SU-DHL-6 (cell line): ENCODE measurements around the gene FNBP1L.

Experiments
- H2AFZ ChIP-seq: fragments of 200-600 bp; sonication (generic); 2 replicates; pipeline ENCODE4 v1.6.1; 2014; ENCODE audit warnings: low read depth, mild to moderate bottlenecking, moderate library complexity, mixed read lengths, antibody characterized with exemption, low read length; ENCODE audit not compliant: severe bottlenecking
- H3F3A ChIP-seq: fragments of 200-600 bp; shearing (Covaris generic); 2 replicates; pipeline ENCODE4 v1.6.0; 2016; ENCODE audit warnings: antibody characterized with exemption, mild to moderate bottlenecking; ENCODE audit not compliant: insufficient read depth
- H3K27ac ChIP-seq: fragments of 200-600 bp; sonication (generic); 2 replicates; pipeline ENCODE4 v1.5.1; 2016; ENCODE audit warnings: low read depth, mild to moderate bottlenecking, low read length, moderate library complexity, mixed read lengths
- H3K27me3 ChIP-seq: fragments of 200-600 bp; sonication (generic), shearing (Covaris generic); 2 replicates; pipeline ENCODE4 v1.6.0; 2014; ENCODE audit warnings: mild to moderate bottlenecking, low read length
- H3K36me3 ChIP-seq: fragments of 200-600 bp; sonication (generic); 2 replicates; pipeline ENCODE4 v1.6.1; 2014; ENCODE audit warnings: mild to moderate bottlenecking, low read length, mixed read lengths
- H3K4me2 ChIP-seq: fragments of 300-600, 200-600 bp; shearing (Covaris generic), sonication (generic); 2 replicates; pipeline ENCODE4 v1.6.0; 2014; ENCODE audit warnings: low read length, low read depth, mild to moderate bottlenecking; ENCODE audit not compliant: poor library complexity, severe bottlenecking
- H3K4me3 ChIP-seq: fragments of 200-600 bp; sonication (generic); 2 replicates; pipeline ENCODE4 v1.5.1; 2014; ENCODE audit warnings: antibody characterized with exemption, low read length, mild to moderate bottlenecking, mixed read lengths; ENCODE audit not compliant: insufficient read depth, poor library complexity, severe bottlenecking
- H3K79me2 ChIP-seq: fragments of 200-600 bp; sonication (generic); 2 replicates; pipeline ENCODE4 v1.6.1; 2014; ENCODE audit warnings: mild to moderate bottlenecking, low read length, moderate library complexity; ENCODE audit not compliant: insufficient read depth
- H3K9ac ChIP-seq: fragments of 200-600 bp; sonication (generic); 2 replicates; pipeline ENCODE4 v1.7.0; 2014; ENCODE audit warnings: mild to moderate bottlenecking, low read length
- H3K9me2 ChIP-seq: fragments of 200-600 bp; sonication (generic); replicated peaks from 2 replicates; pipeline ENCODE4 v1.6.1; 2014; ENCODE audit warnings: low read length; ENCODE audit not compliant: insufficient read depth
- H3K9me3 ChIP-seq: fragments of 200-600 bp; sonication (generic); 2 replicates; pipeline ENCODE4 v1.6.1; 2014; ENCODE audit warnings: low read length, mixed read lengths; ENCODE audit not compliant: insufficient read depth
- H4K20me1 ChIP-seq: fragments of 200-600 bp; sonication (generic); 2 replicates; pipeline ENCODE4 v1.6.1; 2014; ENCODE audit warnings: low read depth, mild to moderate bottlenecking, antibody characterized with exemption, low read length, moderate library complexity, mixed read lengths
- EZH2phosphoT487 ChIP-seq: fragments of 200-600 bp; sonication (generic), shearing (Covaris generic); conservative IDR thresholded peaks from 2 replicates; pipeline ENCODE4 v1.6.1; 2018; ENCODE audit warnings: mild to moderate bottlenecking, antibody characterized with exemption, low read length, moderate library complexity, mixed read lengths
- TF ChIP-seq, protein P1 (sequence below): fragments of 200-600 bp; sonication (generic); IDR thresholded peaks from one replicate; pipeline ENCODE4 v1.5.1; 2017; ENCODE audit warnings: antibody characterized with exemption, mild to moderate bottlenecking, low read length, moderate library complexity; ENCODE audit not compliant: insufficient read depth, poor library complexity, severe bottlenecking

FNBP1L gene

GRCh38 chr1:93602101-93602500 is 154.2 kb downstream of the FNBP1L start:
- no peaks in the 10 kb centered on the region for H3K9me3 ChIP-seq
- H3K27me3 ChIP-seq, result no peaks in the 10 kb centered on the region
- no peak overlapping the region for H3K4me3 ChIP-seq
- H3K9ac ChIP-seq, result no peak overlapping the region
- no peaks in the 10 kb centered on the region for H3K36me3 ChIP-seq
- no peak for TF ChIP-seq EZH2phosphoT487
- TF ChIP-seq, protein P1, sequence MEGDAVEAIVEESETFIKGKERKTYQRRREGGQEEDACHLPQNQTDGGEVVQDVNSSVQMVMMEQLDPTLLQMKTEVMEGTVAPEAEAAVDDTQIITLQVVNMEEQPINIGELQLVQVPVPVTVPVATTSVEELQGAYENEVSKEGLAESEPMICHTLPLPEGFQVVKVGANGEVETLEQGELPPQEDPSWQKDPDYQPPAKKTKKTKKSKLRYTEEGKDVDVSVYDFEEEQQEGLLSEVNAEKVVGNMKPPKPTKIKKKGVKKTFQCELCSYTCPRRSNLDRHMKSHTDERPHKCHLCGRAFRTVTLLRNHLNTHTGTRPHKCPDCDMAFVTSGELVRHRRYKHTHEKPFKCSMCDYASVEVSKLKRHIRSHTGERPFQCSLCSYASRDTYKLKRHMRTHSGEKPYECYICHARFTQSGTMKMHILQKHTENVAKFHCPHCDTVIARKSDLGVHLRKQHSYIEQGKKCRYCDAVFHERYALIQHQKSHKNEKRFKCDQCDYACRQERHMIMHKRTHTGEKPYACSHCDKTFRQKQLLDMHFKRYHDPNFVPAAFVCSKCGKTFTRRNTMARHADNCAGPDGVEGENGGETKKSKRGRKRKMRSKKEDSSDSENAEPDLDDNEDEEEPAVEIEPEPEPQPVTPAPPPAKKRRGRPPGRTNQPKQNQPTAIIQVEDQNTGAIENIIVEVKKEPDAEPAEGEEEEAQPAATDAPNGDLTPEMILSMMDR, result no peak
- H2AFZ ChIP-seq, result no peak overlapping the region
- no peaks in the 10 kb centered on the region for H3F3A ChIP-seq
- no peak overlapping the region for H3K27ac ChIP-seq
- H3K79me2 ChIP-seq, result no peaks in the 10 kb centered on the region
- no peaks in the 10 kb centered on the region for H4K20me1 ChIP-seq
- no peak overlapping the region for H3K4me2 ChIP-seq
- H3K9me2 ChIP-seq, result no peaks in the 10 kb centered on the region

DNA sequence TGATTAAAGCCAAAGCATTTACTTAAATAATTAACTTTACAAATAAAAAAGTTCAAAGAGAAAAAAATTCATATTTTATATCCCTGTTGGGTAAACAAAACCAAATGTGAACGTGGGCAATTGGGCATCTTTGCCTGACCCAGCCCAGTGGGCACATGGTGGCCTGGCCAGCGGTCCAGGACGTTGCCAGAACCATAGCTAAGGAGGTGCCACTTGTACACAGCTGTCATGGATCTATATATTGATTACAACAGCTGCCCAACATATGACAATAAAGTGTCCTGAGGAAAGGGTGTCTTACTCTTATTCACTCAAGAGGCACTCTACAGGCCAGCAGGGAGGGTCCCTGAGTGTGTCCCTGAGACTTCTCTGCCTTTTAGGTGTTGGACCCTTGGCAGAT is 155.2 kb downstream of the FNBP1L start:
- H3K4me3 ChIP-seq, result no peak overlapping the region
- no peak overlapping the region for H2AFZ ChIP-seq
- TF ChIP-seq, protein P1, result no peak
- no peak for TF ChIP-seq EZH2phosphoT487
- H3K9ac ChIP-seq, result no peak overlapping the region
- no peaks in the 10 kb centered on the region for H3K9me3 ChIP-seq
- H3K79me2 ChIP-seq, result no peaks in the 10 kb centered on the region
- H3K4me2 ChIP-seq, result no peak overlapping the region
- no peaks in the 10 kb centered on the region for H3K36me3 ChIP-seq
- no peaks in the 10 kb centered on the region for H4K20me1 ChIP-seq
- H3F3A ChIP-seq, result no peaks in the 10 kb centered on the region
- H3K27ac ChIP-seq, result no peak overlapping the region
- no peaks in the 10 kb centered on the region for H3K9me2 ChIP-seq
- H3K27me3 ChIP-seq, result no peaks in the 10 kb centered on the region

DNA sequence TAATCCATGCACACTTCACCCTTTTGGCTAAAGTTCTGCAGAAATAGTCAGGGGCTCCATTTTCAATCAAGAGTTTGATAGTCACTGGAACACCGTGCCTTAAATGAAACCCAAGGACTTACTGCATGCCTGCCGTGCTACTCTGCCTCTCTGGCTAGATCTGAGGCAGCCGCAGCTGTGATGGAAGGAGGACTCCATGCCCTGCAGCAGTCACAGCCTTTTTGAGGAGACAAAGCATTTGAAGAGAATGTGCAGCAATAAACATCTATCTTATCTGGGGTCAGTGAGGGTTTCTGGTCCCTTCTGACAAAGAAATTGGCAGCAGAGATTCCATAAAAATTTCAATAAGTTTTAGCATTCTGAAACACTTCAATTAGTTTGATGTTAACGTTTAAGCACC is 155.7 kb downstream of the FNBP1L start:
- Histone ChIP-seq H3K27me3 (no peaks in the 10 kb centered on the region), H3K9me3 (no peaks in the 10 kb centered on the region), H4K20me1 (no peaks in the 10 kb centered on the region), H3K9ac (no peak overlapping the region), H3K4me2 (no peak overlapping the region), H3F3A (no peaks in the 10 kb centered on the region), H3K9me2 (no peaks in the 10 kb centered on the region), H3K79me2 (no peaks in the 10 kb centered on the region), H3K4me3 (no peak overlapping the region), H2AFZ (no peak overlapping the region), H3K27ac (no peak overlapping the region), H3K36me3 (no peaks in the 10 kb centered on the region)
- TF ChIP-seq EZH2phosphoT487, result no peak
- TF ChIP-seq, protein P1, result no peak
